Stimulated activated naive CD4-positive, alpha-beta T cell (primary cell): ENCODE data around the gene MAP1LC3B2.

Experiments
- DNase-seq, 6 experiments: peaks; one replicate each; lab custom pipeline; 2025; lab: John Stamatoyannopoulos, UW

The MAP1LC3B2 gene

DNA sequence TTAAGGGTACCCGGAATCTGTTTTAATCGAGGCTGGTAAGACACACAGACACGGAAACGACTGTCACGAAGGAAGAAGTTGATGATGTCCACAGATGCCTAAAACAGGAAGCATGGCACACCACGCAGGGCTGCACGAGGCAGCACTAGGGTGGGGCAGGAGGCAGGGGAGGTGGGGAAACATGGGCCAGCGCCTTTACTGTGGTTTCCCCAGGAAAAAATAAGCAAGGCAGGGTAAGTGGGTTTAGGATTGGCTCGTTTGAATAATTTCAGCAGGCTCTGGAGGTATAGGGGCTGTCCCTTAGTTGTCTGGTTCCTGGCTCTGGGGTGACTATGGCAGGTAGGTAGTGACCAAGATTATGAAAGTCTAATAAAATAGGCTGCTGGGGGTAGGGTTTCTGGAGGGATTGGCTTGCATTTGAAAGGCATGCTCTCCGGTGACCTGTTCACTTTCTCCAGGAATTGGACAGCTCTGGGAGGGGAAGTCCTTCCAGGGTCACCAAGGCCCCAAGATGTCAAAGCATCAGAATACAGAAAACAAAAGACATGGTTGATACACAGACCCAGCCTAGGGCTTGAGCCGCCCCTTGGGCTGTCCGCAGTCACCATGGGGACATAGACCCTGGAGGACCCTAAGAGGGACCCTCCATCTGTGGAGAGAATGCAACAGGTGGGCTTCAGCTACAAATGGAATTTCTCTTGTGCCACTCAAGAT, 35.3 kb downstream of the MAP1LC3B2 start:
- peak in 4 of 6 experiments; percentile 20 to 74 (median 68) for DNase-seq

DNA sequence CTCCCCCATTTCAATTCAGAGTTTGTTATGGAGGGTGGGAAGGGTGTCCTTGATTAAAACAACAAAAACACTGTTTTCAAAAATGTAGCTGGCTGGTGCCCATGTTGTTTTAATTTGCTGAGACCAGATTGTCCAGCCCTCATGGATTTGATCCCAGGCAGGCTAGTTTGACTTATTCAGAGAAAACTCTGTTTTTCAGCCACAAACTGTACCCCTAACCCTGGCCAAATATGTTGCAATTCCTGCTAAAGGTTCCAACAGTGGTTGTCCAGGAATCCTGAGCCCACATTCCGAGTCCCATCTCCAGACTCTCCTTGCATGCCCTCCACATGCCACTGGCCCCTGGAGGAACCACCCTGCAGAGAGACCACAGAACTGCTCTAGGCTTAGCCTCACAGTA, 36.0 kb downstream of the MAP1LC3B2 start:
- DNase-seq, result no peak

- DNase-seq, result no peak
These were observed 36.5 kb downstream of the MAP1LC3B2 start for GRCh38 chr12:116595672-116596071.

DNA sequence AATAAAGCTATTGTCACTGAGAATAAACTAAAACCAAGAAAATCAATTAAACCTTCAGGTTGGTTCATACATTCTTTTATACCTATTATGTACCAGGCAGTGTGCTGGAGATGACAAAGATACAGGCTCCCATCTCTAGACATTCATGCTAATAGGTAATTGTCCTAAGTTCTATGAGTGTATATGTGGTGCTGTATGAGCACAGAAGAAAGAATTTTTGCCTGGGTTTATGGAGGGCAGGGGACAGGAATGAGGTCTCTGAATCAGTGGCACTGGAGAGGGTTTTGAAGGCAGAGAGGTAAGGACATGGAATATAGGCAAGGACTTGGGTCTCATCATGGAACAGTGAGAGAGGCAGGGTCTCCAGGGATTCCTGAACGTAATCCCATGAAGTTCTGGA, 38.7 kb downstream of the MAP1LC3B2 start:
- DNase-seq, result no peak

GRCh38 chr12:116598311-116599284, 39.4 kb downstream of the MAP1LC3B2 start:
- DNase-seq, result no peak

DNA sequence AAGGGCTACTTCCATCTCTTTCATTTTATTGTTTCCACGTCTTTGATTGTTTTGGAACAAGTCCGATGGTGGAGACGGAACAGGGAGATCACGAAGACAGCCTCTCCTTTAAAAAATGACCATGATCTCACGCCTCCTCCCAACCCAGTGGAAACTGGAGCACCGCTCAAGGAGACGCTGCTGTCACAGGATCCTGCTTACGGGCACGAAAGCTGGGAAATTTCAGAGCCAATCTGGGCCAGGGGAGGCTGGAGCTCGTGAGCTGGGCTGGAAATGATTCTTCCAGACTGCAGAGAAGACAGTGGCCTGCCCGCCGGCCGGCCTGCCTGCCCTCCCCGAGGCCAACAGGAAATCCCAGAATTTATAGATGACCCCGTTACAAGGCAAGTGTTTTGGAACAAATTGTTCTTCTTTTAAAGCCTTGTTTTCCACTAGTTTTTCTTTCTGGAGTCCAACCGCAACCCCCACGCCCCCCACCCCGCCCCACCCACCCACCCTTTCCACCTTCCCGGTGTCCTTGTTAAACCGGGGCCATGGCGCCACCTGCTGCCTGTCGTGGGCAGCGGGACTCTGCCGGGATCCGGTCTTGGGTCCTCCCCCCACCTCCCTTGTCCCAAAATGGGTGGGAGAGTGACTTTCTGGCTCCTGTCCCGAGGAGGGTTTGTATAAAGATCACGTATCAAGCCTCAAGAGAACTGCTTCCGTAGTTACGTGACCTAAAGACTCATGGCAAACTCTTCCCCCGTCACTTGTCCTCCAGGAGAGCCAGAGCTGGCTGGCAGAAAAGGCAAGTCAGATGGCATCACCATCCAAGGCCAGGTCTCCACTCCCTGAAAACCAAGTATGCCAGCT, 40.3 kb downstream of the MAP1LC3B2 start:
- DNase-seq, result peak in 5 of 6 experiments; percentile 23 to 45 (median 38)

DNA sequence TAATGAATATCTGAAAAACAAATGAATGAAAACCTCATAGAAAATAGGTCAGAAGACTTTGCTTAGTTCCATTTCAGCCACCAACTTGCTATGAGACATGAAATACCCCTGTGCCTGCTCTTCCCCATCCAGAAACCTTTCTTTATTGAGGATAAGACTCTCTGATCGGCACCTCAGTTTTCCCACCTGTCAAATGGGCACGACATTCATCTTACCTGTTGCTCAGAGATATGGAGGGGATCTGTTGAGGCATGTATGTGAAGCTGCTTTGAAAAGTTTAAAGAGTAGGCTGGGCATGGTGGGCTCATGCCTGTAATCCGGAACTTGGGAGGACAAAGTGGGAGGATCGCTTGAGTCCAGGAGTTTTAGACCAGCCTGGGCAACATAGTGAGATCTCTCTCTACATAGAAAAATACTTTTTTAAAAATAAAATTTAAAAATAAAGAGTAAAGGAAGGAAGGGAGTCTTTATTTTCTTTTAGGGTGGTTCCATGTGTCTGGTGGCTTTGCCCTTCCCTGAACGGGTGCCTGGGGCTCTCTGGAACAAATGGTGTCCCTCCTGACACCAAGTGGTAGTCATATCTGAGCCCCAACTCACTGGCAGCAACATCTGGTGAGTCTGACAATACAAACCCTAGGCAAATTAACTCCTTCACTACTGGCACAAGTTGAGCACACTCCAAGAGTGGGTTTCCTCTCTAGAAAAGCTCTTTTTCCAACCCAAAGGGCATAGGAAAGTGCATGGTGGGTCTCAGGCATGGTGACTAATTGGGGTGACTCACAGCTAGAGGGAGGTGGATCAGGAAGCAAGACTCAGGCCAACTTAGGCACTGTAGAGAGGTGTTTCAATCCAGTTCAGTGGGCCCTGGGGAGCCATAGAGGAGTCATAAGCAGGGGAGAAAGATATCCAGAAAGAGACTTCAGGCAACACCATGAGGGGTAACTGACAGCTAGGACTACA, 42.1 kb downstream of the MAP1LC3B2 start:
- DNase-seq, result no peak

DNA sequence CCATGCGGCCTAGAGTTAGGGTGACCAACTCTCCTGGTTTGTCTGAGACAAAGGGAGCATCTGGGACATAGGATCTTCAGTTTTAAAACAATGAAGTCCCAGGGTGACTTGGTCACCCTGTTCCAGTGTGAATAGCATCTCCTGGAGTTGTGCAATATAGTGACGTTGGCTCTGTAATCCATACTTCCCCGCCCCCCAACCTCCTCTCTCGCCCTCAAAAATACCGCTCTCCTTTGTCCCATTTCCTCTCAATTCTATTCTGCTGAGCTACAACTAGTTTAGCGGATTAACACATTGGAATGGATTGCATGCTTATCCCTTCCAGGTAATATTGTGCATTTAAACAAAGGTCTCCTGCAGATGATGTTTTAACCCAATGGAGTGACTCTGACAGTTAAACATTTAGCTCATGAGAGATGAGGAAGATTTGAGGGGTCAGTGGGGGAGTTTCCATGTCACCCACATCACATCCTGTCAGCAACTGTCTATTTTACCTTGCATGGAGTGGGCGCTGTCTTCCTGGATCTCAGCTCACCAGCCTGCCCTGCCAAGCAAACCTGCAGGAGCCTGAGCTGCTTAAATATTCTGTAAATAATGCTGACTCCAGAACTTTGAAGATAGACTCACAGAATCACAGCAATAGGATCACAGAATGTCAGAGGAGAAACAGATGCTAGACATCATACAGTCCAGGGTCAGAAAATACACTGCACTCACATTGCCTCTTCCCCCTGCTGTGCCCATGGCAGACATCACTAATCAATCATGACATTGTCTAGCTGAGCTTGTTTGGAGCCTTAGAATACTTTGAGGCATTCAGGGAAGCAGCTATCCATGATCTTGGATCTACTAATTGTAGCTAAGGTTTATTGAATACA, 43.0 kb downstream of the MAP1LC3B2 start:
- DNase-seq, result no peak

- DNase-seq, result no peak
These were observed 44.5 kb downstream of the MAP1LC3B2 start for GRCh38 chr12:116603546-116604177.

DNA sequence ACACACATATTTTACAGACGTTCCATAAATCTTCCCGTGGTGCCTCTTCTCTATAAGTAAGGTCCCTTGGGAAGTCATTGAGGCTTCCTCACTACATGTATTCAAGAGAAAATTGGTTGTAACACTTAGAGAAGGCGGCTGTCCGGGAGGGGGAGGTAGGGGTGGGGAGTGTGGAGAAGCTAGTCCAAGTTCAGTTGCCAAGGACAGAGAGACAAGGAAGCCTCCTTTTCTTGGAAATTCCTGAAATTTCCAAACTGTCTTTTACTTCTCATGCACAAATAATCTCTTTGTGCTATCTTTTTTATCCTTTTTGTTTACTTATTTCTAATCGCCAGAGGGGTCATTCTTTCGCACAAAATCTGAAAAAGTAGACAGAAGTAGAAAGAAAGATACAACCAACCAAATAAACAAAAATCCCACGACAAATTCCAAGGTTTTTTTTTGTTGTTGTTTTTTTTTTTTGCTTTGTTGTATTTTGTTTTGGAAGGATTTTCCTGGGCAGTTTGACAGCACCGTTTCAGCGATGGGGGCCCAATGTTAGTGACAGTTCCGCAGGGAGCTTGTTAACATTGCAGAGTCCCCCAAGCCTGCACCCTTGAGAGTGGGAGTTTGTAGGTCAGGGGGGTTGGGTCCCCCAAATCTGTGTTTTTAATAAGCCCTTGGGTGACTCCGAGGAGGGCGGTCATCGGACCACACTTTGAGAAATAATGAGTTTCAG, 45.2 kb downstream of the MAP1LC3B2 start:
- no peak for DNase-seq

DNA sequence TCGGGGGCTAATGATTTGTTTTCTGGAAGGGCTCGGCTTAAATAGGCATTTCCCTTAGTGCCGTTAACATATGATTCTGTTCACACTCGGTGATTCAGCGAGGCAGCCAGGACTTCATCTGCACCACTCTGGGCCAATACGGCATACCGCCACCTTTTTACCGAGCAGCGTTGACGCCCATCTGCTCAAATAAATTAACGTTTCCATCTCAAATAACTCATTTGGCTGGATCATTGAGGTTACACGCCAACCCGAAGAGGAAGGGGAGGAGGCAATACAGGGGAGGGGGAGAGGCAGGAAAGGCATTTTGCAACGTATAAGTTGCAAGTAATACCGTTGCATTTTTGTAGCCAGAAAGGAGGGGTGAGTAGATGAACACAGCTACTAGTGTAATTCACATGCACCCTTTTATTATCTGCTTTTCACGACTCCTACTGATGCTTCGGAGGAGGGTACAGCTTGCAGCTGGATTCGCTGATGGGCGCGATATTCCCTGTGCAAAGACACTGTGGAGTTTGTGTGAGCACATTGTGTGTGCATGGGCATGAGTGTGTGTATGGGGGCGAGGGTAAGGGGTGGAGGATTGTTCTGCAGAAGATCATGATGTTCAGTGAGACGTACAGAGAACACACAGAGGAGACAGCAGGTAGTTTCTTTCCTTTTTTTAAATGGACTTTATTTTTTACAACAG, 45.9 kb downstream of the MAP1LC3B2 start:
- no peak for DNase-seq

DNA sequence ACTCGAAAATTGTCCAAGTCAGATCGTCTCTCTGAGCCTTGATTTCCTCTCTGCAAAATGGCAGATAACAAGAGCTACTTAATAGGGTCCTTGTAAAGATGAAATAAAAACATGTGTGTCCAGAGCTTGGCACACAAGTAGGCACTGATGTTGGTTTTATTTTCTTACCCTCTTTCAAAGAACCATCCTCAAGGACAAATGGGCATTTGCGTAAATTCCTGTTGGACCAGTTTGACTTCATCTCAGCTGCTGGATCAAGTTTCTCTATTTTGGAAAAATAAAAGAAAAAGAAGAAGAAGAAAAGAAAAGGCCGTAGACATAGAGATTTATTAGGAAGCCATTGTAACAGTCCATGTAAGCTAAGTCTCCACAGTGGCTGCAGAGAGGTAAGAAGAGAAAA, 47.2 kb downstream of the MAP1LC3B2 start:
- DNase-seq, result no peak

DNA sequence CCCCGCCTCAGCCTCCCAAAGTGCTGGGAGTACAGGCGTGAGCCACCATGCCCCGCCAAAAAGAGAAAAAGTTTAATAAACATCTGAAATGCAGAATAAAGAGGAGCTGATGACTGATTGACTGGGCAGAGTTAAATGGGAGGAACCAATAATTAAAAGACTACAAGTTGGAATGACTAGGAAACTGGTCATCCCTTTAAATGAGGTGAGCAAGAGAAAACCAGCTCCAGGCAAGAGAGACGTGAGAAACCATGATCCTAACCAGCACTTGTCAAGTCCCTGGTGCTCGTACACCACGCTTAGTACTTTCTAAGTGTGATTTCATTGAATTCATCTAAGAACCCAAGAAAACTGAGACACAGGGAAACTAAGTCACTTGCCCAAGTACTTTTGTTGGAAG, 47.9 kb downstream of the MAP1LC3B2 start:
- DNase-seq, result no peak

- peak in 2 of 6 experiments; percentile 11 to 24 for DNase-seq
These were observed 50.3 kb downstream of the MAP1LC3B2 start for GRCh38 chr12:116609319-116610114.

GRCh38 chr12:116610971-116611541, 51.9 kb downstream of the MAP1LC3B2 start:
- DNase-seq, result no peak

- DNase-seq, result no peak
These were observed 53.3 kb downstream of the MAP1LC3B2 start for GRCh38 chr12:116612436-116612835.

DNA sequence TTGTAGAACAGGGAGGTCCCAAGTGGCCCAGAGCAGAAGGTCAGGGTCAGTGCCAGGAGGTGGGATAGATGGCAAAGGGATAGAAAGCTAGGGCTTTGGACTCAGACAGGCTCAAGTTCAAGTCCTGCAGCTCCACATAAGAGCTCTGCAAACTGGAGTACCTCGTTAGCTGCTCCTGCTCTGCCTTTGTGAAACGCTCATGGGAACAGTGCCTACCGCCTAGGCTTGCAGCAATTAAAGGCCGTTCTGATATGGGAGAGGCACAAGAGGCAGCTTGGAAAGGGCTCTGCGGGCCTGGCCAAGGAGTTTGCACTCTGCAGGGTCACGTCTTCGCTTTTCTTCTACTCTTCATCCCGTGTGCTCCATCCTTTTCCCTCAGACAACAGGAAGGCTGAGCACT, 54.1 kb downstream of the MAP1LC3B2 start:
- DNase-seq, result no peak
